ENCODE results near the gene CDK16.
A peak's percentile ranks its signal among the peaks of the same experiment; 100 is the strongest.

CDK16 gene

GRCh38 chrX:47193475-47194193 is 24.8 kb upstream of the CDK16 start, which contains the start of gene UBA1:
TSS of gene UBA1 (plus strand) at chrX:47193829. CDS start at chrX:47198803, 4,974 bp downstream.
- peaks cover 24% of the 10 kb centered on the region for H3K36me3 Mint-ChIP-seq
- peak within 1 kb of the TSS; percentile 98 for H3K27ac Mint-ChIP-seq
- peak; percentile 94 for DNase-seq
- H3K27me3 Mint-ChIP-seq: no peaks in the 10 kb centered on the region
- H3K9me3 Mint-ChIP-seq: no peaks in the 10 kb centered on the region
- H3K4me3 Mint-ChIP-seq: peak within 1 kb of the TSS; percentile 97
- CTCF ChIA-PET: interaction anchor here (1.0 to 3.4 kb wide), 4 partner anchors 188 to 329 kb away, joined by 3 to 17 read pairs (median 4); no protein-coding TSS in a partner anchor
- H3K4me1 Mint-ChIP-seq: peaks cover 57% of the 10 kb centered on the region

GRCh38 chrX:47194194-47194787 is 24.2 kb upstream of the CDK16 start:
- Mint-ChIP-seq H3K27me3 (no peaks in the 10 kb centered on the region), H3K4me3 (peak overlapping the region; percentile 97), H3K36me3 (peaks cover 27% of the 10 kb centered on the region), H3K4me1 (peaks cover 57% of the 10 kb centered on the region), H3K27ac (peak overlapping the region; percentile 98), H3K9me3 (no peaks in the 10 kb centered on the region)
- CTCF ChIA-PET: interaction anchor here (1.0 to 1.5 kb wide), 3 partner anchors 187 to 329 kb away, joined by 3 to 4 read pairs (median 4); no protein-coding TSS in a partner anchor
- DNase-seq: no peak

GRCh38 chrX:47196098-47196497 is 22.4 kb upstream of the CDK16 start:
- Mint-ChIP-seq H3K4me1 (peaks cover 51% of the 10 kb centered on the region), H3K36me3 (peaks cover 37% of the 10 kb centered on the region), H3K27me3 (no peaks in the 10 kb centered on the region), H3K9me3 (no peaks in the 10 kb centered on the region), H3K27ac (peak overlapping the region; percentile 69), H3K4me3 (peak overlapping the region; percentile 97)
- CTCF ChIA-PET: interaction anchor here (1.4 kb wide), 1 partner anchor 116 kb away, joined by 3 read pairs; no protein-coding TSS in a partner anchor
- no peak for DNase-seq

GRCh38 chrX:47197526-47197925 is 21.0 kb upstream of the CDK16 start:
- H3K27ac Mint-ChIP-seq: no peak overlapping the region

DNA sequence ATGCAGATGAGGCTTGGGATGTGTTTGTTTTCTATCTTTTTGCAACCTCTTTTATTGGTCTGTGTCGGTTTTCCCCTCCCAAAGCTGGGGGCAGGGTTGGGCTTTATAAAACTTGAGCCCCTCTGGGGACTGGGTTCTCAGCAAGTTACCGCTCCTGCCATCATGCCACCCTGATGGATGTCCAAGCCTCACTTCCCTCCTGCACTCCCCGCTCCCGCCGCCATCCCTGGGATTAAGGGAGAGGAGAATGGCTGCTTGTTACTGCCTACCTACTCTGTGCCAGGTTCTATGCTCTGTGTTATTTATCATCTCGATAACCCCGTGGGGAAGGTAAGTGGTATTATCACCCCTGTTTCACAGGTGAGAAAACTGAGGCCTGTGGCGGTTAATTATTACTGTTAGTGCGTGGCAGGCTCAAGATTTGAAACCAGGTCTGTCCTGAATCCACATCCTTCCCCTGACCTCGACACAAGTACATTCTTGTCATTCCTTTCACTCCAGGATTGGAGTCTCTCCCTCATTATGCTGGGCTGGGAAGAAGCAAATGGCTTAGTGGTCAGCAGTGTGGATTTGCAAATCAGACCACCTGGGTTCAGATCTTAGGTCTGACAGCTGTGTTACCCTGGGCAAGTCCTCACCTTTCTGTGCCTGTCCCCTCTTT is 20.3 kb upstream of the CDK16 start:
- Mint-ChIP-seq H3K4me3 (no peak overlapping the region), H3K4me1 (peaks cover 41% of the 10 kb centered on the region), H3K27me3 (no peaks in the 10 kb centered on the region), H3K36me3 (peaks cover 51% of the 10 kb centered on the region), H3K27ac (no peak overlapping the region), H3K9me3 (no peaks in the 10 kb centered on the region)
- CTCF ChIA-PET: no interaction called here
- DNase-seq: no peak

More at GRCh38 chrX:47197526-47197925, 21.0 kb upstream of the CDK16 start:
- Mint-ChIP-seq H3K4me1 (peaks cover 47% of the 10 kb centered on the region), H3K36me3 (peaks cover 52% of the 10 kb centered on the region), H3K9me3 (no peaks in the 10 kb centered on the region), H3K4me3 (no peak overlapping the region), H3K27me3 (no peaks in the 10 kb centered on the region)
- CTCF ChIA-PET: no interaction called here
- no peak for DNase-seq

- H3K27ac Mint-ChIP-seq: no peak overlapping the region
- CTCF ChIA-PET: no interaction called here
- H3K4me1 Mint-ChIP-seq: peaks cover 37% of the 10 kb centered on the region
- H3K36me3 Mint-ChIP-seq: peaks cover 53% of the 10 kb centered on the region
- H3K9me3 Mint-ChIP-seq: no peaks in the 10 kb centered on the region
- no peaks in the 10 kb centered on the region for H3K27me3 Mint-ChIP-seq
- H3K4me3 Mint-ChIP-seq: no peak overlapping the region
- no peak for DNase-seq
Observed at GRCh38 chrX:47198687-47199080, 19.8 kb upstream of the CDK16 start.

- Mint-ChIP-seq H3K36me3 (peaks cover 53% of the 10 kb centered on the region), H3K27ac (no peak overlapping the region), H3K27me3 (no peaks in the 10 kb centered on the region), H3K4me3 (no peak overlapping the region), H3K9me3 (no peaks in the 10 kb centered on the region), H3K4me1 (peaks cover 37% of the 10 kb centered on the region)
- CTCF ChIA-PET: no interaction called here
- DNase-seq: no peak
Observed at GRCh38 chrX:47199286-47199685, 19.2 kb upstream of the CDK16 start.

GRCh38 chrX:47200385-47201150 is 17.9 kb upstream of the CDK16 start:
- DNase-seq: no peak
- H3K27me3 Mint-ChIP-seq: no peaks in the 10 kb centered on the region
- H3K9me3 Mint-ChIP-seq: no peaks in the 10 kb centered on the region
- peaks cover 54% of the 10 kb centered on the region for H3K36me3 Mint-ChIP-seq
- H3K27ac Mint-ChIP-seq: no peak overlapping the region
- no peak overlapping the region for H3K4me3 Mint-ChIP-seq
- peaks cover 26% of the 10 kb centered on the region for H3K4me1 Mint-ChIP-seq
- CTCF ChIA-PET: no interaction called here

DNA sequence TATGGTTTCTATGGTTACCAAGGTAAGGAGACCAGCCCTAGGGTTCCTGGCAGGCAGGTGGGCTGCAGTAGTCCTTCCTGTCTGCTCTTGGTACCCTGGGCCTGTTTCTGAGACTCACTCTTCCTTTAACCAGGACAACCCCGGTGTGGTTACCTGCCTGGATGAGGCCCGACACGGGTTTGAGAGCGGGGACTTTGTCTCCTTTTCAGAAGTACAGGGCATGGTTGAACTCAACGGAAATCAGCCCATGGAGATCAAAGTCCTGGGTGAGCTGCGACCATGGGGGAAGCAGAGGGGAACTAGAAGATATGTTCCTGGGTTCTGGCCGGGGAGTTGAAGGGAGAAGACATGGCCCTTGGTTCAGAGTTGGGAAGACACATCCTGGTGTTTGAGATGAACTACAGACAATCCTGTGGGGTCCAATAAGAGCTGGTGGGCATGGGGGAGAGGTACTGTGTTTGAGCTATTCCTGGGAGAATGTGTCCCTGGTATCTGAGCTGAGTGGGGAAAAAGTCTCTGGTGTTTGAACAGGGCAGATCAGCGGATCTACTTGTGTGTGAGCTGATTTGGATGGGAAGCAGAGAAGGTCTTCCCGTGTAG is 17.0 kb upstream of the CDK16 start:
- CTCF ChIA-PET: no interaction called here
- no peak for DNase-seq
- H3K27me3 Mint-ChIP-seq: no peaks in the 10 kb centered on the region
- no peaks in the 10 kb centered on the region for H3K9me3 Mint-ChIP-seq
- peaks cover 48% of the 10 kb centered on the region for H3K36me3 Mint-ChIP-seq
- H3K4me1 Mint-ChIP-seq: peaks cover 17% of the 10 kb centered on the region
- H3K27ac Mint-ChIP-seq: no peak overlapping the region
- no peak overlapping the region for H3K4me3 Mint-ChIP-seq

DNA sequence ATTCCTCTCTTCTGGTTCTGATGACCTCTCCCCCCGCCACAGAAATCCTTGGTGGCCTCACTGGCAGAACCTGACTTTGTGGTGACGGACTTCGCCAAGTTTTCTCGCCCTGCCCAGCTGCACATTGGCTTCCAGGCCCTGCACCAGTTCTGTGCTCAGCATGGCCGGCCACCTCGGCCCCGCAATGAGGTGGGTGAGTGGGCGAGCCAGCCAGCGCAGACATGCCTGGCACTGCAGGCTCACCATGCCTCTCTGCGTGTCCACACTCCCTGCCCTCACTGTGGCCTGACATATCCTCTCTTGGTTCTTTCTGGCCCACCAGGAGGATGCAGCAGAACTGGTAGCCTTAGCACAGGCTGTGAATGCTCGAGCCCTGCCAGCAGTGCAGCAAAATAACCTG is 16.2 kb upstream of the CDK16 start:
- H3K27me3 Mint-ChIP-seq: no peaks in the 10 kb centered on the region
- CTCF ChIA-PET: no interaction called here
- peaks cover 9% of the 10 kb centered on the region for H3K4me1 Mint-ChIP-seq
- H3K4me3 Mint-ChIP-seq: no peak overlapping the region
- H3K27ac Mint-ChIP-seq: no peak overlapping the region
- H3K36me3 Mint-ChIP-seq: peaks cover 52% of the 10 kb centered on the region
- DNase-seq: no peak
- no peaks in the 10 kb centered on the region for H3K9me3 Mint-ChIP-seq

DNA sequence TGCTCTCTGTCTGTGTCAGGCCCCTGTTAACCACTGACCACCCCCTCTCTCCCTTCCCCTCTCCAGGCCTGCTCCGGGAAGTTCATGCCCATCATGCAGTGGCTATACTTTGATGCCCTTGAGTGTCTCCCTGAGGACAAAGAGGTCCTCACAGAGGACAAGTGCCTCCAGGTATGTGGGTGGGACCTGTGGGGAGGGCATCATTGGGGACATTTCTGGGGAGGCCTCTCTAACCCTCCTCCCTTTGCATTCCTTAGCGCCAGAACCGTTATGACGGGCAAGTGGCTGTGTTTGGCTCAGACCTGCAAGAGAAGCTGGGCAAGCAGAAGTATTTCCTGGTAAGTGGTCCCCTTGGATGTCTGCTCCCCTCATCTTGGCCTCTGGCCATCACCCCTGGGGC is 15.6 kb upstream of the CDK16 start:
- H3K27ac Mint-ChIP-seq: no peak overlapping the region
- peaks cover 52% of the 10 kb centered on the region for H3K36me3 Mint-ChIP-seq
- no peaks in the 10 kb centered on the region for H3K27me3 Mint-ChIP-seq
- CTCF ChIA-PET: no interaction called here
- no peak overlapping the region for H3K4me3 Mint-ChIP-seq
- DNase-seq: no peak
- peaks cover 3% of the 10 kb centered on the region for H3K4me1 Mint-ChIP-seq
- no peaks in the 10 kb centered on the region for H3K9me3 Mint-ChIP-seq

DNA sequence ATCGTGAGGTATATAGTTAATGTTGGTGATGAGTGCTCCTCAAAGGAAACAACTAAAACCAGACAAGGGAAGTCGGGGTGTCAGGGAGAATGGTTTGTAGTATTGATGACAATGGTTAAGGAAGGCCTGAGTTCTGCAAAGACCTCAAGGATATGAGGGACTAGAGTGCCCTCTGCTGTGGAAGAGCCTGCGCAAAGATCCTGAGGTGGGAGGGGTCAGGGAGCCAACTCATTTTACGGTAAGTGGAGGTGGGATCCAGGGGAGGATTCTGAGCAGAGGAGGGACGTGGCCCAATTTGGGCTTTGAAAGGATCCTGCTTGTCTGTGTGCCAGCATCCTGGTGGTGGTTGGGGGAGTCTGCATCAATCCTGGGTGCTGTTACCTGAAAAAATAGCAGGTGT is 13.5 kb upstream of the CDK16 start:
- H3K9me3 Mint-ChIP-seq: no peaks in the 10 kb centered on the region
- no peak overlapping the region for H3K4me3 Mint-ChIP-seq
- no peak for DNase-seq
- H3K27me3 Mint-ChIP-seq: no peaks in the 10 kb centered on the region
- peaks cover 45% of the 10 kb centered on the region for H3K36me3 Mint-ChIP-seq
- CTCF ChIA-PET: no interaction called here
- H3K27ac Mint-ChIP-seq: no peak overlapping the region
- H3K4me1 Mint-ChIP-seq: no peaks in the 10 kb centered on the region

DNA sequence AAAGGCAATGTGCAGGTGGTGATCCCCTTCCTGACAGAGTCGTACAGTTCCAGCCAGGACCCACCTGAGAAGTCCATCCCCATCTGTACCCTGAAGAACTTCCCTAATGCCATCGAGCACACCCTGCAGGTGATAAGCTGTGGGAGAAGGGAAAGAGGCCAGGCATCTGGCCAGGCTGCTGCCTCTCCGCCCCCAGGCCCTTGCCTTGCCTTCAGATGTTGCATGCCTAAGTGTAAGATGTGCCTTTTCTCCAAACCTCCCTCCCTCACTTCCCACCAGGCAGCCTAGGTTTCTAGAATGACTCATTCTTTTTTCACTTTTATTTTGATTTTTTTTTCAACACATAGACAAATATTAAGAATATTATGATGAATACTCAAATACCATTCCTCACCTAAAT is 12.2 kb upstream of the CDK16 start:
- no peak overlapping the region for H3K27ac Mint-ChIP-seq
- no peak for DNase-seq
- H3K9me3 Mint-ChIP-seq: no peaks in the 10 kb centered on the region
- peaks cover 42% of the 10 kb centered on the region for H3K36me3 Mint-ChIP-seq
- no peak overlapping the region for H3K4me3 Mint-ChIP-seq
- H3K27me3 Mint-ChIP-seq: no peaks in the 10 kb centered on the region
- H3K4me1 Mint-ChIP-seq: no peaks in the 10 kb centered on the region
- CTCF ChIA-PET: interaction anchor here (1.9 kb wide), 1 partner anchor 179 kb away, joined by 4 read pairs; no protein-coding TSS in a partner anchor

DNA sequence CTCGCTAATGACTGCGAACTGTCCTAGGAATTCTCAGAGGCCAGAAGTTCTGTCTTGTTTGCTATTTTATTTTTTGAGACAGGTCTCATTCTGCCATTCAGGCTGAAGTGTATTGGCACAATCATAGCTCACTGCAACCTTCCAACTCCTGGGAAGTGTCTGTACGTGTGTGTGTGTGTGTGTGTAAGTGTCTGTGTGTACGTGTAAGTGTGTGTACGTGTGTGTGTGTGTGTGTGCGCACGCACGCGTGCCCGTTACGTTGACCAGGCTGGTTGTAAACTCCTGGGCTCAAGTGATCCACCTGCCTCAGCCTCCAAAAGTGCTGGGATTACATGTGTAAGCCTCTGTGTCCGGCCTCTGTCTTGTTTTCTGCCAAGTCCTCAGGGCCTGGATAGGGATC is 10.4 kb upstream of the CDK16 start:
- no peak for DNase-seq
- Mint-ChIP-seq H3K9me3 (no peaks in the 10 kb centered on the region), H3K4me3 (no peak overlapping the region), H3K4me1 (no peaks in the 10 kb centered on the region), H3K27me3 (no peaks in the 10 kb centered on the region), H3K27ac (no peak overlapping the region), H3K36me3 (peaks cover 45% of the 10 kb centered on the region)
- CTCF ChIA-PET: interaction anchor here (1.9 kb wide), 1 partner anchor 177 kb away, joined by 4 read pairs; no protein-coding TSS in a partner anchor
